HepG2 (cell line): ENCODE data around the gene TASP1.

Experiments
- CCAR2 ChIP-seq: fragments of 200-400 bp; formaldehyde crosslinking; optimal IDR thresholded peaks from 2 replicates; pipeline ENCODE3; 2018; ENCODE audit warnings: low read depth, mild to moderate bottlenecking, low read length, moderate library complexity
- PHF8 ChIP-seq: sonication (generic); formaldehyde crosslinking; IDR thresholded peaks from 2 replicates; pipeline ENCODE4 v1.5.0; 2020; ENCODE audit warnings: missing genetic modification reagents

- TF ChIP-seq CCAR2 (no peak), PHF8 (CRISPR knock-in tag) (no peak)
These were observed 145.6 kb downstream of the TASP1 start for GRCh38 chr20:13493143-13493542.
